ENCODE data around the gene NCR1.

NCR1 gene

DNA sequence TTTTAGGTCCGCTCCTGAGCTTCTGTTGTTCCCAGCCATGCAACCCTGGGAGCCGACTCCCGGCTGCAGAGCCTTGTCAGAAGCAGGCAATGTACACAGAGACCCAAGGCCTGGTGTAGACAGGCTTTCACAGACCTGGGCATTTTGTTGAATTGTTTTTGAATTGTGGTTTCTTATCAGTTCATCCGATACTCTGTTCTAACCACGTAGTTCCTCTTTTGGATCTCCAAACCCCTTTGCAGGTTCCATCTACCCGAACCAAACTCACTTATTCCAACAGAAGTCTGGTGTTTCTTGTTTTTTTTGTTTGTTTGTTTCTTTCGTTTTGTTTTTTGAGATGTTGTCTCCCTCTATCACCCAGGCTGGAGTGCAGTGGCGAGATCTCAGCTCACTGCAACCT is 53.9 kb downstream of the NCR1 start:
- TF ChIP-seq, protein P1, sequence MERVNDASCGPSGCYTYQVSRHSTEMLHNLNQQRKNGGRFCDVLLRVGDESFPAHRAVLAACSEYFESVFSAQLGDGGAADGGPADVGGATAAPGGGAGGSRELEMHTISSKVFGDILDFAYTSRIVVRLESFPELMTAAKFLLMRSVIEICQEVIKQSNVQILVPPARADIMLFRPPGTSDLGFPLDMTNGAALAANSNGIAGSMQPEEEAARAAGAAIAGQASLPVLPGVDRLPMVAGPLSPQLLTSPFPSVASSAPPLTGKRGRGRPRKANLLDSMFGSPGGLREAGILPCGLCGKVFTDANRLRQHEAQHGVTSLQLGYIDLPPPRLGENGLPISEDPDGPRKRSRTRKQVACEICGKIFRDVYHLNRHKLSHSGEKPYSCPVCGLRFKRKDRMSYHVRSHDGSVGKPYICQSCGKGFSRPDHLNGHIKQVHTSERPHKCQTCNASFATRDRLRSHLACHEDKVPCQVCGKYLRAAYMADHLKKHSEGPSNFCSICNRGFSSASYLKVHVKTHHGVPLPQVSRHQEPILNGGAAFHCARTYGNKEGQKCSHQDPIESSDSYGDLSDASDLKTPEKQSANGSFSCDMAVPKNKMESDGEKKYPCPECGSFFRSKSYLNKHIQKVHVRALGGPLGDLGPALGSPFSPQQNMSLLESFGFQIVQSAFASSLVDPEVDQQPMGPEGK (CRISPR knock-in tag; IDR thresholded peaks at IDR 0.05; ENCODE audit: borderline replicate concordance): no peak
- no peak for ATAC-seq

Measured in SK-N-SH treated with all-trans-retinoic acid at 6 μM for 48 hours (cell line).